Left hindlimb (tissue), 1 donor: ENCODE data around the gene EWSR1.
"Not testable (repeated sequence)": the region's sequence is repeated elsewhere in the genome, so short reads cannot be mapped to it uniquely, and the experiment has no call there.

ENCODE experiments used
- DNase-seq: peaks from one replicate; pipeline ENCODE4 v3.0.0-alpha.2; 2018

EWSR1 gene

DNA sequence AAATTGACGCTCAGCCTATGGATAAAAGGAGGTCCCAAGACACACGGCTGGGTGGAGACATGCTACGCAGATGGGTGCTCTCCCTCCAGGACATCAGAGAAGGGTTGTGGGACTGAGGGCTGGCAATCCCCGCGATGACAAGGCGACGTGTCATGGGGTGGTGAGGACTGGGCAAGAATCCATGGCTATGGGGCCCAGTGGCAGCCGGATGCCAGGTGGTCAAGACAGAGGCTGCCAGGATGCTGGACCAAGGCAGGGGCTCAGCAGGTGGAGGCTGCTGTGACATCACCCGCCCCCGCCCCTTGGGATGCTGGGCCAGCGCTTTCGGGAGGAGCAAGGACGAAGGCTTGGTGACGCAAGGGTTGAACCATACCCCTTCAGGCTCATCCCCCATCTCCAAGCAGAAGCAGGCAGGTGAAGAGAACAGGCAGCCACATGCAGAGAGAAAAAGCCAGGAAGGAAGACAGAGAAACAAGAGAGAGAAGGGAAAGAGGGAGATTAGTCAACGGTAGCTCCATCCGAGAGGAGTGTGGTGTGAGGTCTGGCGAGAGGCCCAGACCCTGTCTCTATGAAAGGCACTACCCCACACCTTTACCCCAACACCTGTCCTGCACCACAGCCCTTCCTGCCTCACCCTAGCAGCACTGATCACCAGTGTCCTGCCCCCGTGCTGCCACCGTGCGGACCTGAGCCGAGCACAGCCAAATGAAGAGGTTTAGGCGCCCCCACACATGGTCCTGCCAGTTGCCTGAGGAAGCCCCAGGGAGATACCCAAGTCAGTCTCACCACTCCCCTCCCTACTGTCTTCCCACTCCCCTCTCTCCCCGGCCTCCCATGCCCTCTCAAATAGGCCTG lies 71.5 kb downstream of the EWSR1 start:
- DNase-seq: no peak

- no peak for DNase-seq
Measured at GRCh38 chr22:29340566-29340965, 72.5 kb downstream of the EWSR1 start.

- no peak for DNase-seq
Measured at GRCh38 chr22:29341056-29341848, 73.2 kb downstream of the EWSR1 start.

- no peak for DNase-seq
Measured at GRCh38 chr22:29341849-29342127, 73.7 kb downstream of the EWSR1 start.

DNA sequence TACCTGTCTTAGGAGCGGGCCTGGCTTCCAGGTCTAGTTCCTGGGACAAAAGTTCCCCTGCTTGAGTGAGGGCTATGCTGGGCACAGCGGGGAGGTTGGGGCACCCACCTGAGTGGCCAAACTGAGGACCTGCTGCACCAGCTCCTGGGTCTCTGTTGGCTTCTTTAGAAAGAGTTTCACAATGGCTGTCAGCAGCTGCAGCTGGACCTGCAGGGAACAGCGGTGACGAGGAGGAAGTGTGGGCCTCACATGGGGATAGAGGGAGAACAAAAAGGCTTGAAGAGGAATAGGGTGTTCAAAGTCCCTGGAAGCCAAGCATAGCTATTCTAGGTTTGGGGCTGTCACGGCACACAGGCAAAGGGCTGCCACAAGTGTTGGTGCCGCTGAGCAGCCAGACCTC lies 74.1 kb downstream of the EWSR1 start:
- DNase-seq: no peak

DNA sequence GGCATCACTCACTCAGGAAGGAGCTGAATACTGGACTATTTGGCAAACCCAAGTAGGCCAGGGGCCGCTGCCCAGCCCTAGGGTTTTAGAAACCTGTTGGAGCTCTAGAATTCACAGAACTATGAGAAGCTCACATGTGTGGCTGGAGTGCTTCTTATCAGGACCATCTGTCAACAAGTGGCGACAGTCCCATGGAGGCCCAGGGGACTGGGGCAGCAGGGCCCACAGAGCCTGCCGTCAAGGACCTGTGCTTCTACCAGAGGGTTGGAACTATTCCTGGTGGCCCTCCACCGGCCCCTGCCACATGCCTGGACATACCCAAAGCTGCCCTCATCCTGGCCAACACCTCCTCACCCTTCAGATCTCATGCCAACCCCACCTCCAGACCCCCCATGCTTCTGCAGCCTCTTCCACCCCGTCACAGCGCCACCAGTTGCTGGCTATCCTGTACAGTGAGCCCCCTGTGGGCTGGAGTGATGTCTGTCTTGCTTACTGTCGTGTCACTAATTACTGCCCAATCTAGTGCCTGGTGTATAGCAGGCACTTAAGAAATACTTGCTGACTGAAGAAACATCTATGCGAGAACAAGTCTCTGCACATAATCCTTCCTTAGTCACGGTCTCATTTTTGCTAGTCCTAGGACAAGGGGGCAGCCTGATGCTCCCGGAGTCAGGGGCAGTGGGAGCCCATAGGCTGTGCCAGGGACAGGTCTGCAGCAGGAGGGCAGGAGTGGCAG lies 74.7 kb downstream of the EWSR1 start:
- DNase-seq: no peak

GRCh38 chr22:29343313-29343805 lies 75.3 kb downstream of the EWSR1 start:
- DNase-seq: no peak

- DNase-seq: peak; percentile 70
Measured at GRCh38 chr22:29344137-29344536, 76.1 kb downstream of the EWSR1 start.

- not testable (repeated sequence) for DNase-seq
Measured at GRCh38 chr22:29344889-29345288, 76.8 kb downstream of the EWSR1 start.

DNA sequence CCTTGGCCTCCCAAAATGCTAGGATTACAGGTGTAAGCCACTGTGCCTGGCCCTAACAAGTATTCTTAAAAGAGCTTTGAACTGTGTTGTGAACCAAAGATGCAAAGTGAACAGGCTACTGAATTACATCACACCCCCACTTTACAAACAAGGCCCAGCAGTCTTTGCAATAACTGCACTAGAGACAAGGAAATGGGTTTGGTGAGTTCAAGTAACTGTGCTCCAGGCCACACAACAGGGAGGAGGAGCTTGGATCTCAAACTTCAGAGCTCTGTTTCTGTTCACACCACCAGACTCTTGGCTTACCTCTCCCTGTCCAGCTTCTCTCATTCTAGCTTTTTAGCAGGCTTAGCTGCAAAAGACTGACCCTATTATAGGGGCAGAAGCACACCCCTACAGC lies 77.9 kb downstream of the EWSR1 start:
- DNase-seq: no peak

- DNase-seq: no peak
Measured at GRCh38 chr22:29346659-29347058, 78.6 kb downstream of the EWSR1 start.

- DNase-seq: no peak
Measured at GRCh38 chr22:29348041-29348440, 80.0 kb downstream of the EWSR1 start.

- DNase-seq: no peak
Measured at GRCh38 chr22:29348956-29349355, 80.9 kb downstream of the EWSR1 start.
